DND-41 (cell line): ENCODE data around the gene CA5B.
"Not testable (repeated sequence)": the region's sequence is repeated elsewhere in the genome, so short reads cannot be mapped to it uniquely, and the experiment has no call there.

Experiments
- ATAC-seq: fragments of 200-7000 bp; cut with Tn5 transposase; 3 replicates; pipeline ENCODE4 v1.9.1; 2021; ENCODE audit warnings: low read depth; ENCODE audit not compliant: insufficient read depth
- DNase-seq: peaks from one replicate; pipeline ENCODE4 v3.0.0-alpha.2; 2020
- H2AFZ ChIP-seq: 2 replicates; pipeline ENCODE4 v1.6.0; 2012; ENCODE audit warnings: low read depth, low read length
- H3K27ac ChIP-seq: 2 replicates; pipeline ENCODE4 v1.5.1; 2012; ENCODE audit warnings: low read length, inconsistent platforms
- H3K27me3 ChIP-seq: fragments of 200-600 bp; sonication (generic); 2 replicates; pipeline ENCODE4 v1.6.0; 2012; ENCODE audit warnings: low read length, mild to moderate bottlenecking, inconsistent platforms; ENCODE audit not compliant: insufficient read depth, poor library complexity
- H3K36me3 ChIP-seq: 2 replicates; pipeline ENCODE4 v1.5.1; 2012; ENCODE audit warnings: low read length, inconsistent platforms; ENCODE audit not compliant: insufficient read depth
- H3K4me1 ChIP-seq: 2 replicates; pipeline ENCODE4 v1.5.1; 2012; ENCODE audit warnings: mild to moderate bottlenecking, low read length; ENCODE audit not compliant: insufficient read depth
- H3K4me2 ChIP-seq: 2 replicates; pipeline ENCODE4 v1.6.0; 2012; ENCODE audit warnings: mild to moderate bottlenecking, moderate library complexity, low read length, inconsistent platforms; ENCODE audit not compliant: insufficient read depth
- H3K4me3 ChIP-seq, 2 experiments: fragments of 200-600 bp in 1 of 2; shearing (Covaris generic) in 1 of 2; 2 replicates each; pipeline ENCODE4 v1.5.1; 2012 to 2016; ENCODE audit warnings: inconsistent platforms in 2 of 2, low read length in 2 of 2, mild to moderate bottlenecking in 2 of 2, low read depth in 1 of 2, moderate library complexity in 1 of 2
- H3K79me2 ChIP-seq: 2 replicates; pipeline ENCODE4 v1.6.0; 2012; ENCODE audit warnings: low read length, inconsistent platforms; ENCODE audit not compliant: insufficient read depth
- H3K9ac ChIP-seq: 2 replicates; pipeline ENCODE4 v1.6.0; 2012; ENCODE audit warnings: low read depth, mild to moderate bottlenecking, inconsistent platforms, low read length, moderate library complexity
- H3K9me3 ChIP-seq: 2 replicates; pipeline ENCODE4 v1.5.1; 2012; ENCODE audit warnings: low read length, moderate library complexity, mild to moderate bottlenecking, inconsistent platforms; ENCODE audit not compliant: insufficient read depth, severe bottlenecking
- H4K20me1 ChIP-seq: 2 replicates; pipeline ENCODE4 v1.6.0; 2012; ENCODE audit warnings: low read length; ENCODE audit not compliant: insufficient read depth
- CTCF ChIP-seq: IDR thresholded peaks from 2 replicates; pipeline ENCODE4 v1.5.1; 2012; ENCODE audit warnings: borderline replicate concordance, low read length, moderate library complexity, mild to moderate bottlenecking; ENCODE audit not compliant: poor library complexity, severe bottlenecking; ENCODE audit errors: extremely low read depth
- EZH2 ChIP-seq: IDR thresholded peaks from 3 replicates; pipeline ENCODE4 v1.6.1; 2012; ENCODE audit warnings: borderline replicate concordance, low read depth, mild to moderate bottlenecking, moderate library complexity, low read length, inconsistent platforms; ENCODE audit not compliant: severe bottlenecking

Gene CA5B

GRCh38 chrX:15702488-15703371, 35.3 kb upstream of the CA5B start:
- TF ChIP-seq CTCF = no peak
- no peak for TF ChIP-seq EZH2
- no peak overlapping the region for H3K4me2 ChIP-seq

GRCh38 chrX:15703809-15704208, 34.3 kb upstream of the CA5B start:
- H3K9me3 ChIP-seq, DNase-seq, H3K4me1 ChIP-seq, H3K27ac ChIP-seq, H3K9ac ChIP-seq, H3K79me2 ChIP-seq, H2AFZ ChIP-seq, H3K4me2 ChIP-seq, H3K27me3 ChIP-seq, H4K20me1 ChIP-seq, H3K4me3 ChIP-seq, H3K36me3 ChIP-seq: not testable (repeated sequence)
- peak; percentile 73; the same call in 2 of the 3 replicates for ATAC-seq

More at GRCh38 chrX:15702488-15703371, 35.3 kb upstream of the CA5B start:
- Histone ChIP-seq H3K36me3 (peaks cover 3% of the 10 kb centered on the region; the same call in 1 of the 2 replicates), H2AFZ (no peak overlapping the region), H3K27ac (no peak overlapping the region), H4K20me1 (no peaks in the 10 kb centered on the region), H3K27me3 (no peaks in the 10 kb centered on the region), H3K4me3 (no peak overlapping the region), H3K9ac (no peak overlapping the region), H3K79me2 (no peaks in the 10 kb centered on the region), H3K4me1 (no peaks in the 10 kb centered on the region), H3K9me3 (no peaks in the 10 kb centered on the region)
- DNase-seq = no peak
- ATAC-seq = no peak

- H3K9ac ChIP-seq, H4K20me1 ChIP-seq, H3K36me3 ChIP-seq, H3K4me2 ChIP-seq, H2AFZ ChIP-seq, H3K9me3 ChIP-seq, DNase-seq, ATAC-seq, H3K79me2 ChIP-seq, H3K4me3 ChIP-seq, H3K27me3 ChIP-seq, H3K27ac ChIP-seq, H3K4me1 ChIP-seq: not testable (repeated sequence)
Measured at GRCh38 chrX:15704273-15704672, 33.8 kb upstream of the CA5B start.

- H3K9ac ChIP-seq = no peak overlapping the region
- H3K27me3 ChIP-seq = no peaks in the 10 kb centered on the region
- no peaks in the 10 kb centered on the region for H3K9me3 ChIP-seq
- no peak overlapping the region for H3K27ac ChIP-seq
- no peak overlapping the region for H3K4me3 ChIP-seq
- no peaks in the 10 kb centered on the region for H3K36me3 ChIP-seq
- H4K20me1 ChIP-seq = no peaks in the 10 kb centered on the region
- no peak for TF ChIP-seq CTCF
- TF ChIP-seq EZH2 = no peak
- H2AFZ ChIP-seq = no peak overlapping the region
- H3K79me2 ChIP-seq = no peaks in the 10 kb centered on the region
- no peaks in the 10 kb centered on the region for H3K4me1 ChIP-seq
- no peak overlapping the region for H3K4me2 ChIP-seq
- no peak for DNase-seq
- ATAC-seq = no peak
Measured at GRCh38 chrX:15714529-15714928, 23.5 kb upstream of the CA5B start.
